GM10266 (cell line): ENCODE data around the gene UPP1.
A peak's percentile ranks its signal among the peaks of the same experiment; 100 is the strongest.

Experiments
- DNase-seq: peaks from one replicate; pipeline ENCODE4 v3.0.0; 2012; ENCODE audit errors: extremely low spot score
- TF ChIP-seq, protein P1 (sequence below): IDR thresholded peaks from 2 replicates; pipeline ENCODE4 v1.5.1; 2012; ENCODE audit warnings: mild to moderate bottlenecking, low read depth; ENCODE audit not compliant: control insufficient read depth, insufficient read depth; ENCODE audit errors: missing control alignments

UPP1 gene

DNA sequence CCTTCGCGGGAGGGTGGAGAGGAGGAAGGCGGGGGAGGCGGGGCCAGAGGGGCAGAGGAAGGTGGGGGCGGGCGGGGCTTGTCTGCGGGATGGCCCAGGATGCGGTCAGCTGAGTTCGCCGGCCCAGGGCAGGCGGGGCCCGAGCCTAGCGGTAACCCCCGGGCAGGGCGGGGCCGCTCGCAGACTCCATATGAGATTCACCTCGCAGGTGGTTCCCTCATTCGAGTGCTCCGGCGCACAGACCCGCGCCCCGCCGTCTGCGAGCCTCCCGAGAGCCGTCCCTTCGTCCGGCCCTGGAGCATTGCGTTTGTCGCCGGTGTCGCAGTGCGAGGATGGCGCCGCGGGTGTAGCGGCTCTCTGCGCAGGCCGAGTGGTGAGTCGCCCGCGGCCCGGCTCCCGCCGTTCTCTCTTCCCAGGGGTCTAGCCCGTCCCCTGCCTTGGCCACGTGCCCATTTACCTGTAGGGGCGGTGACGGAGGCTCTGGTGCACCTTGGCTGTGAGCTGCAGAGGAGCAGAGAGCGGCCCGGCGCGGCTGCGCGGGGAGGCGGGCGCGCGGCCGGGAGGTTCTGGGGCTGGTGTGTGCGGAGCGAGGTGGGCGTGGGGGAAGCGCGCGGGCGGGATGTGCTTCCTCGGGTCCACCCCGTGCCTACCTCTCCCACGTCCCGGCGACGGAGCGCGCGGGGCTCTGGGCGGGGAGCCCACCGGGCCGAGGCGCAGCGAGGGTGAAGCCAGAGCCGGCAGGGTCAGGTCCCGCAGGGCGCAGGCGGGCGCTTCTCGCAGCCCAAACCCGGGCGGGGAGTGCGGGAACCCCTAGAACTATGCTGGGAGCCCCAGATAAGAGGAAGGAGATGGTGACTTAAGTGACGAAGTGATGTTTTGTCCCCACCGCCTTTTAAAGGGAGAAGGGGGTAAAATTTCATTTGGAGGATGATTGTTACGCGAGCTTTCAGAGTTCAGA lies at the start of gene UPP1:
Gene UPP1, plus strand, starts transcription at position 220 of the 958 bp plus-strand sequence. CDS start 5,519 bp downstream, outside the sequence.
- TF ChIP-seq, protein P1, sequence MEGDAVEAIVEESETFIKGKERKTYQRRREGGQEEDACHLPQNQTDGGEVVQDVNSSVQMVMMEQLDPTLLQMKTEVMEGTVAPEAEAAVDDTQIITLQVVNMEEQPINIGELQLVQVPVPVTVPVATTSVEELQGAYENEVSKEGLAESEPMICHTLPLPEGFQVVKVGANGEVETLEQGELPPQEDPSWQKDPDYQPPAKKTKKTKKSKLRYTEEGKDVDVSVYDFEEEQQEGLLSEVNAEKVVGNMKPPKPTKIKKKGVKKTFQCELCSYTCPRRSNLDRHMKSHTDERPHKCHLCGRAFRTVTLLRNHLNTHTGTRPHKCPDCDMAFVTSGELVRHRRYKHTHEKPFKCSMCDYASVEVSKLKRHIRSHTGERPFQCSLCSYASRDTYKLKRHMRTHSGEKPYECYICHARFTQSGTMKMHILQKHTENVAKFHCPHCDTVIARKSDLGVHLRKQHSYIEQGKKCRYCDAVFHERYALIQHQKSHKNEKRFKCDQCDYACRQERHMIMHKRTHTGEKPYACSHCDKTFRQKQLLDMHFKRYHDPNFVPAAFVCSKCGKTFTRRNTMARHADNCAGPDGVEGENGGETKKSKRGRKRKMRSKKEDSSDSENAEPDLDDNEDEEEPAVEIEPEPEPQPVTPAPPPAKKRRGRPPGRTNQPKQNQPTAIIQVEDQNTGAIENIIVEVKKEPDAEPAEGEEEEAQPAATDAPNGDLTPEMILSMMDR, result no peak
- DNase-seq, result peak; percentile 90

DNA sequence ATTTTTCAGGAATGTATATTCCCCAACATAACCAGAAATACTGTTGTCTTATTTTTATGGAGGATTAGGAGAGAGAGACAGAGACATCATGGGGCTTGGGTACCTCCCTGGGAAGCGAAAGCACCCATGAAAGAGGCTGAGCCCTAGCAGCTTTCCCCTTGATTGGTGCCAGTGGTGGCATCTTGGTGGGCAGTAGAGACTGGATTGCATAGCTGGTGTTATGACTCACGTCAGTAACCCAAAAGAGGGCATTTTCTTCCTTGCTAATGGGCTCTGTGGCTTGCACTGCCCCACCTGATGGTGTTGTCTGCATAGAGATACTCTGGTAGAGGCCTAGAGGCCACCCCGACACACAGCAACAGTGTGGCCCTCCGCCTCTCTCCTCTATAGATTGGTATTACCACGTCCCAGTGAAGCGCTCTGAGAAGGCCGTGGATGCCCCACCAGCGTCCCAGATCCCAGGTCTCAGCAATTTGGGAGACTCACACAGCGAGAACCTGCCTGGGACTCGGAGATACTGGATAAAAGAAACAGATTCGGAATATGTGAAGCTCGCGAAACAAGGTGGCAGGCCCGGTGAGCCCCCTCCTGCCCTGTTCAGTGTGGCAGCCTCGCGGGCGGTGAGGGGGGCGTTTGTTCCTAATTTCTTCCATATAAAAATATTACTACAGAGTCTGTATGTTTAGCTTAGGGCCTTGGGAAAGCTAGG lies 48.0 kb upstream of the UPP1 start:
- no peak for DNase-seq

DNA sequence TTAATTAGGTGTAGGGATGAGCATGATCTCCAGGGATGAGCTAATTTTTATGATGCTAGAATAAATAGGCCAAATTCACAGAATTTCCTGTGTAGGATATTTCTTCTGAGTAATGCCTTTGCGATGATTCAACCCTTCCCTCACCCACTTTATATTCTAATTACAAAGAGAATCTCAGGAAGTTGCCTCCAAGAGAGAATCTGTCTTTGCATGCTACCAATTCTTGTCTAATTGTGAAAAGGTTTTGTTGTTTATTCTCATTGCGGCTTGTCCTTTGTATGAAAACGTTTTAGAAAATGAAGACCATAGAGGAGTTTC lies 47.5 kb upstream of the UPP1 start:
- DNase-seq, result no peak

More for the DNA sequence above, 48.0 kb upstream of the UPP1 start:
- TF ChIP-seq, protein P1, result no peak

DNA sequence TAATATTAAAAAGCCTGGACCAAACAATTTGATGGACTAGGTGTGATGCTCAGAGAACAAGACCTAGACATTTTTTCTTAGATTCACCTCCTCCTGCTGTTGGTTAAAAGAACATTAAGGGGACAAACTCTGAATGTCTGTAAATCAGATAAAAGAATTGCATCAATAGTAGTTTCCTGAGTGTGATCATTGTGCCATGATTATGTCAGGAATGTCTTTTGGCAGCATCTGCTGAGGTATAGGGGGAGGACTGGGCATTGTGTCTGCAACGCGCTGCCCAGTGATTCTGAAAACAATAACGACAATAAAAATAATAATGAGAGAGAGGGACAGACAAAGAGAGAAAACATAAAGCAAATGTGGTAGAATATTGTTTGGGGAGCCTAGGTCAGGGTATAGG lies 46.8 kb upstream of the UPP1 start:
- TF ChIP-seq, protein P1, result no peak
- no peak for DNase-seq

More for the DNA sequence above, 47.5 kb upstream of the UPP1 start:
- TF ChIP-seq, protein P1, result no peak

DNA sequence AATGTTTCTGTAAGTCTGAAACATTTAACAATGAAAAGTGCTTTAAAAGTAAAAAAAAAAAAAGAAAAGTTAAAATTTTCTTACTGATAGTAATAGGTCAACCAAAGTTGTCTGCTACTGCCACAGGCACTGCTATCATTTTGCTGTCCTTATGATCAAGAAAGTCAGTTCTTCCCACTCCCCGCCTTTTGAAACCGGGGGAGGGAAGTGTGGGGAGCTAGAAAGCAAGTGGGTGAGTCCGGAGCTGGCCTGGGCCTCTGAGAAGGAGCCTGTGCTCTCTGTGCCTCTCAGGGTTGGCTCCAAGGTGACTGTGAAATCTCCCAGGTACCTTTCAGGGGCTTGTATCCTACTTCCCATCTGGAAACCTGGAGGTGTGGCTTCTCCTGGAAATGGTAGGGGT lies 46.4 kb upstream of the UPP1 start:
- TF ChIP-seq, protein P1, result no peak

DNA sequence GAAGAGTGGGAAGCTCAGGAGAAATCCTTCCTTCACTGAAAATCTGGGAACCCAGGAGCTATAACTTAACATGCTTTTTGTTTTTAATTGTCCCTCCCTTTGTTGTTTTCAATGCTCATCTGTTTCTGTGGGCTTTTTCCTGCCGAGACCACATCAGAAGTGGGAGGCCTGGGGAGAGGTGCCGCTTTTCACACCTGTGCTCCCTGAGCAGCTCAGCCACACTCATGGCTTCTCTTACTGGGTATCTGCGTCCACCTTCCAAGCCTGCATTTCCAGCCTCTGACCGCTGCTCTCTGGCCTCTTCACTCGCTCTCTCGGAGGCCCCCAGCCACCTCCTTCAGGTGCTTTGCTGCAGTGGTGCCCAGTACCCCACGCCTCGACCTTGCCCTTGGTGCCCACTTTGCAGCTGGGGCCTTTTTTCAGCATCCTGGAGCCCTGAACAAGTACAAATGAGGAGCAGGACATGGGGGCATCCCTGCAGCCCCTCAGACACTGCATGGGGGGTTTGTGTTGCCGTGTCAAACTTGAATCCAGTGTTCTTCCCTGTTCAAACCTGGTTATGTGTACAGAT lies 43.8 kb upstream of the UPP1 start:
- TF ChIP-seq, protein P1, result no peak

More for the DNA sequence above, 46.4 kb upstream of the UPP1 start:
- no peak for DNase-seq

DNA sequence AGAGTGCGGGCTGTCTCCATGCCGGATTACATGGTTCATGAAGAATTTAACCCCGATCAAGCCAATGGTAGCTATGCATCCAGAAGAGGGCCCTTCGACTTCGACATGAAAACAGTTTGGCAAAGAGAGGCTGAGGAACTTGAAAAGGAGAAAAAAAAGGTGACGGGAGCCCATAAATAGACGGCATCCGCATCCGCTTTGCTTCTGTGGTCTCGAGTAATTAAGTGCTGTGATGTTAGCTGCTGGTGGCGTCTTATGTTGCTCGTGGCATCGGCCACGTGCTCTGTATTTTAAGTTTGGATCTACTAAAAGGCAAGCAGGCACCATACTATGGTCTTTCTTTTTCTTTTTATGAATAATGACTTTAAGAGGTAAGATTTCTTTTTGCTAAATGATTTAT lies 42.6 kb upstream of the UPP1 start:
- no peak for DNase-seq
- TF ChIP-seq, protein P1, result no peak

More for the DNA sequence above, 43.8 kb upstream of the UPP1 start:
- DNase-seq, result no peak
